Neural progenitor cell (in vitro differentiated cells): ENCODE data around the gene ADA. TPM values are rescaled to one million over a fixed set of nuclear protein-coding genes. Genes with fewer than 3 reads are reported as not detected.

Source experiments
- DNase-seq: peaks from one replicate; pipeline ENCODE4 v3.0.0-alpha.2; 2016; ENCODE audit warnings: low spot score
- H2AFZ ChIP-seq: fragments of 200-600 bp; sonication (generic); replicated peaks from 2 replicates; pipeline ENCODE4 v1.6.1; 2016; ENCODE audit warnings: antibody characterized with exemption
- H3F3A ChIP-seq: fragments of 200-600 bp; sonication (generic); 2 replicates; pipeline ENCODE4 v1.6.1; 2016; ENCODE audit warnings: antibody characterized with exemption, low read depth
- H3K27ac ChIP-seq: fragments of 200-600 bp; sonication (generic); 2 replicates; pipeline ENCODE4 v1.5.1; 2016; ENCODE audit warnings: mild to moderate bottlenecking
- H3K27me3 ChIP-seq: fragments of 200-600 bp; sonication (generic); 2 replicates; pipeline ENCODE4 v1.6.1; 2016; ENCODE audit warnings: mild to moderate bottlenecking, moderate library complexity
- H3K36me3 ChIP-seq: fragments of 200-600 bp; sonication (generic); 2 replicates; pipeline ENCODE4 v1.5.1; 2016
- H3K4me1 ChIP-seq: fragments of 200-600 bp; sonication (generic); 2 replicates; pipeline ENCODE4 v1.6.1; 2016; ENCODE audit warnings: mixed run types
- H3K4me2 ChIP-seq: fragments of 200-600 bp; sonication (generic); 2 replicates; pipeline ENCODE4 v1.6.1; 2016
- H3K4me3 ChIP-seq: fragments of 200-600 bp; sonication (generic); 2 replicates; pipeline ENCODE4 v1.5.1; 2016
- H3K79me2 ChIP-seq: fragments of 200-600 bp; sonication (generic); 2 replicates; pipeline ENCODE4 v1.6.1; 2016; ENCODE audit warnings: low read depth
- H3K9ac ChIP-seq: fragments of 200-600 bp; sonication (generic); 2 replicates; pipeline ENCODE4 v1.6.1; 2016
- H3K9me3 ChIP-seq: fragments of 200-600 bp; sonication (generic); 2 replicates; pipeline ENCODE4 v1.5.1; 2016; ENCODE audit warnings: low read depth
- H4K20me1 ChIP-seq: fragments of 200-600 bp; sonication (generic); 2 replicates; pipeline ENCODE4 v1.6.1; 2016; ENCODE audit warnings: low read depth
- H3K27ac Mint-ChIP-seq: 3 replicates; pipeline ENCODE4 v1.8.0; 2021; ENCODE audit warnings: mixed read lengths
- H3K27me3 Mint-ChIP-seq: 2 replicates; pipeline ENCODE4 v1.8.0; 2022; ENCODE audit warnings: low read depth, mild to moderate bottlenecking, inconsistent platforms, moderate library complexity, mixed read lengths; ENCODE audit not compliant: insufficient read depth
- H3K36me3 Mint-ChIP-seq: 3 replicates; pipeline ENCODE4 v1.8.0; 2021; ENCODE audit warnings: mixed read lengths
- H3K4me1 Mint-ChIP-seq: 3 replicates; pipeline ENCODE4 v1.8.0; 2021; ENCODE audit warnings: mixed read lengths
- H3K4me3 Mint-ChIP-seq: 3 replicates; pipeline ENCODE4 v1.8.0; 2021; ENCODE audit warnings: mild to moderate bottlenecking, moderate library complexity, mixed read lengths
- H3K9me3 Mint-ChIP-seq: 3 replicates; pipeline ENCODE4 v1.8.0; 2020; ENCODE audit warnings: mixed read lengths
- EZH2 ChIP-seq: fragments of 200-600 bp; sonication (generic); IDR thresholded peaks from 2 replicates; pipeline ENCODE4 v1.6.1; 2017; ENCODE audit warnings: antibody characterized with exemption, mild to moderate bottlenecking, moderate library complexity
- EZH2phosphoT487 ChIP-seq: fragments of 200-600 bp; sonication (generic); IDR thresholded peaks from 2 replicates; pipeline ENCODE4 v1.6.1; 2017; ENCODE audit warnings: antibody characterized with exemption
- total RNA-seq: library from RNA; depleted of rRNA; stranded (reverse); fragments of >200 nt; gene quantifications from 2 replicates; pipeline ENCODE4 v1.2.3, GENCODE V29; 2015; ENCODE audit warnings: low replicate concordance
- TF ChIP-seq, protein P1 (sequence below): fragments of 200-600 bp; sonication (generic); IDR thresholded peaks from 2 replicates; pipeline ENCODE4 v1.5.1; 2017; ENCODE audit warnings: antibody characterized with exemption, mild to moderate bottlenecking

Gene ADA
- total RNA-seq, 1 donor from 2014 or later = 29.7 TPM

DNA sequence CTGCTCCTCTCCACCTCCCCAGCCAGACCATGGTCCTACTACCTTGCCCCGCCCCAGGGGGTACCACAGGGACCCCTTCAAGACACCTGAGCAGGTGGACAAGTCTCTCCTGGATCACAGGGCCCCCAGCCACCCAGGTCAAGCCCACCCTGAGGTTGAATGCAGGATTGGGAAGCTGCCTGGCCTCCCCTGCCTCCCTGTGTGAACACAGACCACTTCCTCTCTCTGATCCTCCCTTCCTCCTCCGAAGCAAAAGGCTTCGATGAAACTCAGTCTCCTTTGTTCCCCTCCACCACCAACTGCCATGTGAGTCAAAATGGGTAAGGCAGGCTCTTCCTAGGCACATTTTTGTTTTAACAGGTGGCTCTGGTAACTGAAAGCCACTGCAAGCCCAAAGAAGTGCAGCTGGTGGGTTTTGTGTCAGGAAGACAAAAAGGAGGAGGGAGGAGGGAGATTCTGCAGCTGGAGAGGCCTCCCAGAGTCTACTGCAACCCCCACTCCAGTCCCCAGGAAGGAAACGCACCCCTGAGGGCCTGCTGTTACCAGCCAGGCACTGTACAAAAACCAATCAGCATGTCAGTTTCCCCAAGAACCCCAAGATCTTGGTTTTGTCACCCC, 5.4 kb downstream of the ADA start:
- peak overlapping the region; percentile 52 for H3K4me2 ChIP-seq
- Mint-ChIP-seq H3K27me3 (peaks cover 10% of the 10 kb centered on the region), H3K4me3 (no peak overlapping the region), H3K4me1 (peaks cover 50% of the 10 kb centered on the region), H3K27ac (peak overlapping the region; percentile 99), H3K36me3 (peaks cover 3% of the 10 kb centered on the region), H3K9me3 (peaks cover 2% of the 10 kb centered on the region)
- no peaks in the 10 kb centered on the region for H3K36me3 ChIP-seq
- H3K4me3 ChIP-seq = no peak overlapping the region
- H3F3A ChIP-seq = peaks cover 48% of the 10 kb centered on the region
- peaks cover 5% of the 10 kb centered on the region for H3K27me3 ChIP-seq
- peaks cover 57% of the 10 kb centered on the region for H3K4me1 ChIP-seq
- no peak overlapping the region for H2AFZ ChIP-seq
- TF ChIP-seq, protein P1, sequence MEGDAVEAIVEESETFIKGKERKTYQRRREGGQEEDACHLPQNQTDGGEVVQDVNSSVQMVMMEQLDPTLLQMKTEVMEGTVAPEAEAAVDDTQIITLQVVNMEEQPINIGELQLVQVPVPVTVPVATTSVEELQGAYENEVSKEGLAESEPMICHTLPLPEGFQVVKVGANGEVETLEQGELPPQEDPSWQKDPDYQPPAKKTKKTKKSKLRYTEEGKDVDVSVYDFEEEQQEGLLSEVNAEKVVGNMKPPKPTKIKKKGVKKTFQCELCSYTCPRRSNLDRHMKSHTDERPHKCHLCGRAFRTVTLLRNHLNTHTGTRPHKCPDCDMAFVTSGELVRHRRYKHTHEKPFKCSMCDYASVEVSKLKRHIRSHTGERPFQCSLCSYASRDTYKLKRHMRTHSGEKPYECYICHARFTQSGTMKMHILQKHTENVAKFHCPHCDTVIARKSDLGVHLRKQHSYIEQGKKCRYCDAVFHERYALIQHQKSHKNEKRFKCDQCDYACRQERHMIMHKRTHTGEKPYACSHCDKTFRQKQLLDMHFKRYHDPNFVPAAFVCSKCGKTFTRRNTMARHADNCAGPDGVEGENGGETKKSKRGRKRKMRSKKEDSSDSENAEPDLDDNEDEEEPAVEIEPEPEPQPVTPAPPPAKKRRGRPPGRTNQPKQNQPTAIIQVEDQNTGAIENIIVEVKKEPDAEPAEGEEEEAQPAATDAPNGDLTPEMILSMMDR = no peak
- TF ChIP-seq EZH2 = no peak
- TF ChIP-seq EZH2phosphoT487 = no peak
- peak overlapping the region; percentile 98 for H3K27ac ChIP-seq
- no peaks in the 10 kb centered on the region for H3K79me2 ChIP-seq
- DNase-seq = peak; percentile 81
- no peak overlapping the region for H3K9ac ChIP-seq
- H4K20me1 ChIP-seq = no peaks in the 10 kb centered on the region
- no peaks in the 10 kb centered on the region for H3K9me3 ChIP-seq

DNA sequence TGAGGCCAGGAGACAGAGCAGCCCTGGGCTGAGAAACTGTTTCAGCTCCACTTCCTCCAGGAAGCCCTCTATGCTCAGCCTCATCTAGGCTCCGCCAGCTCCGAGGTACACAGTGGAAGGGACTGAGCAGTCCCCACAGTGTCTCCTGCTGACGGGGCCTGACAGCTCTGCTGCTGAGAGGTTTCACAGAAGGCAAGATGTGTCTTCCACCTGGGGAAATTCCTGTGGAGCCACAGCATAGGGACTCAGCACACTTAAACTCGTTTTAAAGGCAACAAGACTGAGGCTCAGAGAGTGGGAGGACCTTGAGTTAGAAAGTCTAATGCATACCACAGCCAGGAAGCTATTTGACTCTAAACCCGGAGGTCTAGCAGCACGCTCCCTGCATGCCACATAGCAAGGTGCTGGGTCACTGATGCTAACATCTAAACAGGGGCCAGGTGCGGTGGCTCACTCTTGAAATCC, 6.8 kb downstream of the ADA start:
- no peaks in the 10 kb centered on the region for H3K9me3 ChIP-seq
- no peaks in the 10 kb centered on the region for H3K27me3 ChIP-seq
- no peak for TF ChIP-seq EZH2
- TF ChIP-seq EZH2phosphoT487 = no peak
- TF ChIP-seq, protein P1 = no peak
- Mint-ChIP-seq H3K4me3 (no peak overlapping the region), H3K4me1 (peaks cover 48% of the 10 kb centered on the region), H3K27me3 (peaks cover 2% of the 10 kb centered on the region), H3K27ac (no peak overlapping the region), H3K36me3 (peaks cover 3% of the 10 kb centered on the region), H3K9me3 (peaks cover 3% of the 10 kb centered on the region)
- no peak overlapping the region for H2AFZ ChIP-seq
- peaks cover 47% of the 10 kb centered on the region for H3K4me1 ChIP-seq
- H3K79me2 ChIP-seq = no peaks in the 10 kb centered on the region
- H3K4me3 ChIP-seq = no peak overlapping the region
- no peak overlapping the region for H3K4me2 ChIP-seq
- no peak for DNase-seq
- H3K9ac ChIP-seq = no peak overlapping the region
- H3F3A ChIP-seq = peaks cover 45% of the 10 kb centered on the region
- no peaks in the 10 kb centered on the region for H3K36me3 ChIP-seq
- no peak overlapping the region for H3K27ac ChIP-seq
- no peaks in the 10 kb centered on the region for H4K20me1 ChIP-seq

GRCh38 chr20:44644230-44644617, 7.3 kb downstream of the ADA start:
- Histone ChIP-seq H3K4me2 (no peak overlapping the region), H4K20me1 (no peaks in the 10 kb centered on the region)

More at GRCh38 chr20:44644230-44644617, 7.3 kb downstream of the ADA start:
- Histone ChIP-seq H3K27me3 (no peaks in the 10 kb centered on the region), H3K36me3 (no peaks in the 10 kb centered on the region), H3K4me1 (peaks cover 47% of the 10 kb centered on the region), H3K4me3 (no peak overlapping the region), H3K79me2 (no peaks in the 10 kb centered on the region), H3F3A (peaks cover 44% of the 10 kb centered on the region), H3K27ac (no peak overlapping the region), H3K9ac (no peak overlapping the region), H3K9me3 (no peaks in the 10 kb centered on the region), H2AFZ (no peak overlapping the region)
- no peak for DNase-seq
- H3K9me3 Mint-ChIP-seq = peaks cover 4% of the 10 kb centered on the region
- TF ChIP-seq, protein P1 = no peak
- TF ChIP-seq EZH2 = no peak
- TF ChIP-seq EZH2phosphoT487 = no peak
- H3K4me3 Mint-ChIP-seq = peak overlapping the region; percentile 72
- peaks cover 2% of the 10 kb centered on the region for H3K27me3 Mint-ChIP-seq
- H3K4me1 Mint-ChIP-seq = peaks cover 47% of the 10 kb centered on the region
- peak overlapping the region; percentile 48 for H3K27ac Mint-ChIP-seq
- peaks cover 3% of the 10 kb centered on the region for H3K36me3 Mint-ChIP-seq
